ENCODE data around the gene GSK3B.
A peak's percentile ranks its signal among the peaks of the same experiment; 100 is the strongest.
"Not testable (repeated sequence)": the region's sequence is repeated elsewhere in the genome, so short reads cannot be mapped to it uniquely, and the experiment has no call there.

The GSK3B gene

GRCh38 chr3:119930286-119930685 lies 164.0 kb downstream of the GSK3B start:
- DNase-seq: no peak

- no peak for DNase-seq
Measured at GRCh38 chr3:119927190-119927589, 167.1 kb downstream of the GSK3B start.

GRCh38 chr3:119924111-119925094 lies 169.8 kb downstream of the GSK3B start:
- DNase-seq: no peak

GRCh38 chr3:119918992-119919933 lies 175.0 kb downstream of the GSK3B start:
- no peak for DNase-seq

GRCh38 chr3:119913021-119913420 lies 181.2 kb downstream of the GSK3B start:
- DNase-seq: no peak

GRCh38 chr3:119912220-119912619 lies 182.0 kb downstream of the GSK3B start:
- no peak for DNase-seq

- no peak for DNase-seq
Measured at GRCh38 chr3:119911748-119912147, 182.5 kb downstream of the GSK3B start.

GRCh38 chr3:119902061-119902460 lies 192.2 kb downstream of the GSK3B start:
- DNase-seq: no peak

DNA sequence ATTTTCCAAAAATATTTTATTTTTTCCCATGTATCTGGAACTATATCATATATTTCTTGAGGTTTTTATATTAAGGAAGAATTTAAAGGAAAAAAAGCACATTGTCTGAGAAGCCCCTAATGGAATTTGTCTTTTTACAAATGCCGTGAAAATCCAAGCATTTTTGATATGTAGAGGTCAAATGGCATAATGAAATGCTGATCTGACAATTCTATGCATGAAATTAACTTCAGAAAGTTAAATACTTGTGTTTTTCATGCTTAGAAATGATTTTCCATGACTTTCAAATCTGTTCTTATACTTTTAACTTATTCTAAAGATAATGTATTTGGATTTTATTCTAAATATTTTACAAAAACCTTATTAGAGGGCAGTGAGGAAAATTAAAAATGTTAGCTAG lies 193.1 kb downstream of the GSK3B start:
- no peak for DNase-seq

DNA sequence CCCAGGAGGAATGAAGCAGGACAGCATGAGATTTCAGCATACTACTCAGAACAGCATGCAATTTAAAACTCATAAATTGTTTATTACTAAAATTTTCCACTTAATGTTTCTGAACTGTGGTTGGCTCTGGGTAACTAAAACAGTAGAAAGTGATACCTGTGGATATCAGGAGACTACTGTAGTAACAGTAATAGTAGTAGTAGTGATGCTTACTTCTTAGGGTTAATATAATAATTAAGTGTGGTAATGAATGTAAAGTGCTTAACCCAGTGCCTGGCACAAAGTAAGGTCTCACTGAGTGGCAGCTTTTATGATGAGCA lies 195.1 kb downstream of the GSK3B start:
- no peak for DNase-seq

DNA sequence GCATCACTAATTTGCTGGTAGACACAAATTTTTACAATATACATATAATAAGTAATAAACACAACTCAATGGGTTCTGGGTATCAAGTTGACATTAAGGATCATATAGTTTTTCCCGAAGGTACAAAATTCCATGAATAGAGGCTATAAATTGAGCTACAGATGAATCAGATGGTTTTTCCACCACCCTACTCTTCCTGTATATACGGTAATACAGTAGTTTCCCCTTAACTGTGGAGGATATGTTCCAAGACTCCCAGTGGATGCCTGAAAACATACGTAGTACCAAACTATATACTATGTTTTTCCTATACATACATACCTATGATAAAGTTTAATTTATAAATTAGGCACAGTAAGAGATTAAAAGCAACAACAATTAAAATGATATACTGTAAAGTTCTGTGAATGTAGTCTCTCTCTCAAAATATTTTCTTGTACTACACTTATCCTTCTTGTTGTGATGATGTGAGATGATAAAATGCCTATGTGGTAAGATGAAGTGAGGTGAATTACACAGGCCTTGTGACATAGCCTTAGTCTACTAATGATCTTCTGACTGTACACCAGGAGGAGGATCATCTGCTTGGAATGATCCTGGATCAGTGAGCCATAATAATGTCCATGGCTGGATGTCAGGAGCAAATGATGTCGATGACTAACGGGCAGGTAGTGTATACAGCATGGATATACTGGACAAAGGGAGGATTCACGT lies 195.6 kb downstream of the GSK3B start:
- DNase-seq: no peak

DNA sequence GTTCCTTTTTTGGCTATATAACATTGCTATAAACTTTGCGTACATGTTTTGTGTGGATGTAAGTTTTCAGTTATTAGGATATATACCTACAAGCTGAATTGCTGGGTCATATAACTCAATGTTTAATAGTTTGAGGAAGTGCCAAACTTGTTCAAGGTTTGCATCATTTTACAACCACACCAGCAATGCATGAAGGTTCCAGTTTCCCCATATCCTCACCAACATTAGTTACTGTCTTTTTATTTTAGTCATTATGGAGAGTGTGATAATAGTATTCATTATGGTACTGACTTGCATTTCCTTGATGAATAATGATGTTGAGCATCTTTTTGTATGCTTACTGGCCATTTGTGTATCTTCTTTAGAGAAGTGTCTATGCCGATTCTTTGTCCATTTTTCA lies 200.1 kb downstream of the GSK3B start:
- DNase-seq: no peak

GRCh38 chr3:119893769-119894168 lies 200.5 kb downstream of the GSK3B start:
- no peak for DNase-seq

DNA sequence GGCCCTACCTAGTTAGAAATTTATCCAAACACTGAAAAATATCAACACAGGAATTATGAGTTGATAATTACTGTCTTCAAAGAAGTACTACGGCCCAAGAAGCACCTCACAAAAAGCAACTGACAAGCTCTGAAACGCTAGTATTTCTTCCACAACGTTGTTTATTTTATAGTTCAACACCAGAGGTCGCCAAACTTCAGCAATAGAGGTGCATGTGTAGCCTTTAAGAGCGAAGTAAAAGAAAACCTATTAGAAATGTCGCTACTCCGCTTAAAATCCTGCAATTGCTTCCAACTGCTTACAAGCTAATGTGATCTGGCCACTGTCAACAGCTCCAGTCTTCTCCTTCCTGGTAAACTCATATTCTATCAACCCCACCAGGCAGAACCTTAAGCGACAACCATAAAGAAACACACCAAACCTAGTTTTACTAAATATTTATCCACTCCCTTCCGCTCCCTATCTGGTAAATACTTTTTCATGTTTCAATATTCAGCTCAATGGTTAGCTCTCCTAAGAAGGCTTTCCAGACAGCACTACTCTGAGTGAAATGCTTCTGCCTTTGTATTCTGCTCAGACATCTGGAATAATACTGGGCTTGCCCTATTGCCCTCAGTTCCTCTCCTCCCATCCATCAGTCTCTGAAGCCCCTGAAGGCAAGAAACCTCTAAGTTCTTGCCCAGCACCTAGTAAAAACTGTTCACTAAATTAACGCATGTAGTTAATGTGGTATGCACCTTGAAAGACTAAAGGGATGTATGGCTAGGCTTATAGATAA lies 202.1 kb downstream of the GSK3B start:
- peak; percentile 44 for DNase-seq

- DNase-seq: not testable (repeated sequence)
Measured at GRCh38 chr3:119888681-119889080, 205.6 kb downstream of the GSK3B start.

- no peak for DNase-seq
Measured at GRCh38 chr3:119885746-119886530, 208.3 kb downstream of the GSK3B start.

DNA sequence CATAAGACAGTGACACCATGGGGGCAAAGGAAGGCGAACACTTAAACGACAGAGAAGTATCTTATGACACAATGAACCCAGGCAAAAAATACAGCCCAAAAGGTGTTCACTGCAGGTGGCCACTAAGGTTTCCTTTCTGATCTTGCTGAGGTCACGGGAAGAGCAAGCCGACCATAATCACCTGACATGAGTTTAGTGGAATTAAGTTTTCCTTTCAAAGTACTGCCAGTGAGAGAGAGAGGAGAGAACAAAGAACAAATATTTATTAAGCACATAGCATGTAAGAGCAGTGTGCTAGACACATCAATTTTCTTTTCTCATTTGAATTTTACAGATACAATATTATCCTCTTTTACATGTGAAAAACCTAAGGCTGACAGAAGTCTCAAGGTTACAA lies 210.1 kb downstream of the GSK3B start:
- no peak for DNase-seq

DNA sequence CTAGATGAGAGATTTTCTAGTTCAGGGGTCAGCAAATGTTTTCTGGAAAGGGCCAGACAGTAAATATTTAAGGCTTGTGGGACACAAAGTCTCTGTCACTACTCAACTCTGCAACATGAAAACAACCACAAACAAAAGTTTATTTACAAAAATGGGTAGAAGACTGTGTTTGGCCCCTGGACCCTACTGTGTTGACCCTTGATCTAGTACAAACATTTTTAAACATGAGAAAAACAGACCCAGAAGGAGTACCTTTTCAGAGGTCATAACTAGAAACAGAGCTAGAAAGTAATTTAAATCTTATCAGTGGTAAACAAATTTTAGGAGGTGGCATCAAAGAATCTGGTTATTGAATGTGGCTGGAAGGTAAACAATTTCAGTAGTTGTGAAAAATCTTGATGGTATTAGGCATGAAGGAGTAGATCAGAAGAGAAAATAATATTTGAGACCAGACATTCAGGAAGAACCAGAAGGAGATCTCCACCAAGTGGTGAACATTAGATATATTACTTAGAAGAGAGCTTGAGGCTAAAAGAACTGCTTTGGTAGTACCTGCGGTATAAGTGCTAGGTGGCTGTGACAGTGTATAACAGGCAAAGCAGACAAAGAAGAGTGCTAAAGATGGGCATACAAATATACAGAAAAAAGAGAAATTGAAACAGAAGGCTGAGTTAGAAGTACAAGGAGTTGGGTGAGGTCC lies 210.6 kb downstream of the GSK3B start:
- DNase-seq: no peak

GRCh38 chr3:119880966-119881365 lies 213.3 kb downstream of the GSK3B start:
- no peak for DNase-seq

GRCh38 chr3:119873646-119874045 lies 220.6 kb downstream of the GSK3B start:
- no peak for DNase-seq

GRCh38 chr3:119872773-119873172 lies 221.5 kb downstream of the GSK3B start:
- DNase-seq: no peak
